Activated T-cell treated with anti-CD3 and anti-CD28 coated beads, Interleukin-2, amount 50 U/mL, for 48 hours (primary cell): ENCODE measurements around the gene DNAL1.

Experiments
- DNase-seq, 2 experiments: peaks; one replicate each; pipeline ENCODE4 v3.0.0-alpha.2; 2020

The DNAL1 gene

GRCh38 chr14:73710737-73711136, 66.0 kb downstream of the DNAL1 start:
- no peak for DNase-seq

DNA sequence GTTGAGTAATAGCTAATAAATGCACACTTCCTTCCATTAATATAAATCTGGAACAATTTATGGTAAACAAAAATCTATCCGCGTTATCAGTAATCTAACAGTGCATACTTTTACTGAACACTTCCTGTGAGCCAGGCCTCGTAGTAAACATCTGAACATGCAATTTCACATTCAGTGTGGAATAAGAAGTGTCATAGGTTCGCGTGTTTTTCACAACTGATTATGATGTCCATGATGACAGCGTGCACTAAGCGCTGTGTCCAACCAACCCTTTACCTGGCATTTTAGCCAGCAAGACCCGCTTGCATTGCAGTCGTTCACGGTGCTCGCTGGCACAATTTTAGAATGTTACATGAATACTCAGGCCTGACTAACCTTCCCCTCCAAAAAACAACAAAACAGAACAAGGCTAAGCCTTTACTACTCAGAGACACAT, 67.3 kb downstream of the DNAL1 start:
- no peak for DNase-seq

DNA sequence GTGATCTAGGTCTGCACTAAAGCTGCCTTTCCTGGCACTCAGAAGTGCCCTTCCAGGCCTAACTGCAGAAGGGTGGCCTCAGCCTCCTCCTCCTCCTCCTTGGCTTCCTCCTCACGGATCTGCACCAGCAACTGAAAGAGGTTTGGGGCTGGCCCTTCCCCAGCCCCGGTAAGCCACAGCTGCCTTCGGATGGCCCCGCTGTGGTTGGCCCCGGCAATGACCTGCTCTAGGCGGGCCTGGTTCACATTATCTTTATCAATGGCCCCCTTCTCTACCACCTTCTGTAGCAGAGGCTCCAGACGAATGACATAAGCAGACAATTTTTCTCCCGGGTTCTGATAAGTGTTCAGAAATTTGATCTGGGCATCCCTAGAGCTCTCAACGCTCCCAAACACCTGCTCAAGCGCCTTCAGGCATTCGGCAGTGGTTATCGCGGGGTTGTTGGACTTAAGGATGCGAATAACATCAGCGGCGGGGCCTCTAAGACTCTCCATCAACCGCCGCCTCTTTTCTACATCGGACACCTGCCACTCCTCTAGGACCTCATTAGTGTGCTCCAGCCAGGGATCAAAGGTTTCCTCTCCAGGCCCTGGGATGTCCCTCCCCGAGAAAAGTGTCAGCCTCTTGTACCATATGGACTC, 67.9 kb downstream of the DNAL1 start:
- DNase-seq: peak; percentile 68 to 69

DNA sequence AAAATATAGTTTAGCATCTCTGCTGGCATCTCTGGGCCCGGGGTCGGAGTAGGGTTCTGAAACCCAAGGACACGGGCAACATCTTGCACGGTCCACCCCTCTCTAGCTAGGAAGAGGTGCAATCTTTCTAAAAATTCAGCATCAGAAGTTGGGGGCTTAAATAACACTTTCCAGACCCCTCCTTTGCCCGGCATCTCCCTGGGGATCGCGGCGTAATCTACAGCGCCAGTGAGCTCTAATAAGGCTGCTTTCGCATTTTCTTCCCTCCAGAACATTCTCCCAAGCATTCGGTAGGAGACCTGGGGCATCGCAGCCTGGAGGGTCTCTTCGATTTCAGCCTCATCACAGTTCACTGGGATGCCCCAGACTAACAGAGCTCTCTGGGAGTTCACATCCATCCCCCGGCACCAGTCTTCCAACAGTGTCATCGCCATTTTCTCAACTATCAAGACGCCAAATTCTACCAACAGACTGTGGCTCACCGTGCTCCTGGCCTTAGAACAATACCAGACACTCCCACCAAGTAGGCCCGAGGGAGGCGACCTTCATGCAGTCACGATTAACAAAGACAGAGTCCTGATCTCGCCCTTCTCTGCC, 68.5 kb downstream of the DNAL1 start:
- no peak for DNase-seq

GRCh38 chr14:73713803-73714655, 69.2 kb downstream of the DNAL1 start, which contains the start of gene PNMA1:
PNMA1 (minus strand) TSS chr14:73714384; CDS start chr14:73713639, 745 bp downstream.
- DNase-seq: peak; percentile 88 to 93

- DNase-seq: no peak
These were observed 69.9 kb downstream of the DNAL1 start for GRCh38 chr14:73714656-73715081.

- no peak for DNase-seq
These were observed 70.9 kb downstream of the DNAL1 start for GRCh38 chr14:73715707-73716106.

DNA sequence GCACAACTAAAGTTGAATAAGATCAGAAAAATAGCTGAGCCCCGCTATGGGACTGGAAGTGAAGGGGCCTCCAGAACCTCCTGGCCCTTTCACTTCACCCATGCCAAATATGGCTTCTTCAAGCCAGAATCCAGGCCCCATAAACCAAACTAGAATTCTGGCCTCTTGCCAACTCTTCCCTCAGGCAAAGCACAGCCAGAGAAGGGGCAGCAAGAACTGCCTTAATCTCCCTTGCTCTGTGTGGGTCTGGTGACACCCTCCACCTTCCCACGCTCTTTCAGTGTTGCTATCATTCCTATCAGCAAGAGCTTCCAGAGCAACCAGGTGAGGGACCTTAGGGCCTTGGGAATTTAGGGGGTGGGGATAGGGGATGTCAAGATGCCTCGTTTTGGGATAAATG, 72.5 kb downstream of the DNAL1 start:
- DNase-seq: no peak

DNA sequence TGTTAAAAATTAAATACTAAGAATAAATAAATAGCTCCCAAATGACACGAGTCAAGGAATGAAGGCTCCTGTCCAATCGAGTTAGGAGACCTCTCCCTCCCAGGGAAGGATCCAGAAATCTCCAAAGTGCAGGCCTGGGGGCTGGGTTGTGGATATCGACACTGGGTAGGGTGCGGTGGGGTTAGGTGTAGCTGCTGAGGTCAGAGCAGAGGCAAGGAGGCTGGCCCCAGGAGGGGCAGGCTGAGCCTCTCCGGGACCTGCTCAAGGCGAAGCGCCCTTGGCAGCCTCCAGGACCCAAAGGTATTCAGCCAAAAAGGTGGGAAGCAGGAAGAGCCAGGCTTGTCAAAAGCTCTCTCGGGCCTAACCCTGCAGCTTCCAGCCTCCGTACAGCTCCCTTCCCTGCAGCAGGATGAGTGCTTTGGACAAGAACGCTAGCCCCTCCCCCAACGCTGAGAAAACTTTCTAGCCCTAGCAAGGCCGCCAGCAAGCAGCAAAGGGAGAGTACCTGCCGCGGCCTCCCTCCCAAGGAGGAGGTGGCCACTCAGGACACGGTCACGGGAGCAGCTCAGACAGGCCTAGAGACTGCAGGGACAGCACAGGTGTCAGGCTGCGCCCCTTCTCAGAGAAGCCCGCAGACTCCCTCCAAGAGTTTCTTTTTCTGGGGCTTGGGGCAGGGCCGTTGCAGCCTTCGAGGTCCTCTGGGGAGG, 73.1 kb downstream of the DNAL1 start:
- DNase-seq: no peak

GRCh38 chr14:73718418-73719251, 73.8 kb downstream of the DNAL1 start:
- DNase-seq: no peak

GRCh38 chr14:73719361-73719760, 74.6 kb downstream of the DNAL1 start:
- DNase-seq: no peak

GRCh38 chr14:73719791-73720190, 75.0 kb downstream of the DNAL1 start:
- no peak for DNase-seq

- no peak for DNase-seq
These were observed 75.8 kb downstream of the DNAL1 start for GRCh38 chr14:73720636-73721035.

- no peak for DNase-seq
These were observed 76.5 kb downstream of the DNAL1 start for GRCh38 chr14:73721101-73721821.

DNA sequence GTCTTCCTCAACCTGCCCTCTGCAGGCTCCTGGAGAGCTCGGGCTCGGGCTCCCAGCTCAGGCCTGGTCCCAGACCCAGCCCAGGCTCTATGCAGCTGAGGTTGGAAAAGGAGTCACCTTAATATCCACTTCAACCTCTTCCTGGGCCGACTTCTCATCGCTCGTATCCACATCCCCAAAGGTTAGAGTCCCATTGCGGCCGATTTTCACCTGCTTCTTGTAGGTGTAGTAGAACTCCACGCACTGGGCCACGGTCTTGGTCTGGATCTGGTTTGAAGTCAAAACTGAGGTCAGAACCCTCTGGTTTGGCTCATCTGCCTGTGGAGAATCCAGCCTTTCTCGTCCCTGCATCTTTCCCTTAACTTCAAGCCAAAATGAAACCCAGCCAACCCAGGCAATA, 77.8 kb downstream of the DNAL1 start:
- no peak for DNase-seq

DNA sequence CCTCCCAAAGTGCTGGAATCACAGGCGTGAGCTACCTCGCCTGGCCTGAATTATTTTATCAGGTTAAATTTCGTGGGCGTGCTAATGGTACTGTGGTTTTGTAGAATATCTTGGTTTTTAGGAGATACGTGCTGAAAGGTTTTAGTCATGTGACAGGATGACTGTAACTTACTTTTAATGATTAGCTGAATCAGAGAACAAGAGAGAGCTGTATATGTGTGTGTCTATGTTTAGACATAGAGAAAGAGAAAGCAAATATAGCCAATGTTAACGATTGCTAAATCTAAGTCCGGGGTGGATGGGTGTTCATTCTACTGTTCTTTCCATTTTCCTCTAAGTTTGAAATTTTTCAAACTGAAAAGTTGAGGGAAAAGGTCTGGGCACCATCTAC, 78.6 kb downstream of the DNAL1 start:
- no peak for DNase-seq

GRCh38 chr14:73723797-73724661, 79.2 kb downstream of the DNAL1 start:
- no peak for DNase-seq

DNA sequence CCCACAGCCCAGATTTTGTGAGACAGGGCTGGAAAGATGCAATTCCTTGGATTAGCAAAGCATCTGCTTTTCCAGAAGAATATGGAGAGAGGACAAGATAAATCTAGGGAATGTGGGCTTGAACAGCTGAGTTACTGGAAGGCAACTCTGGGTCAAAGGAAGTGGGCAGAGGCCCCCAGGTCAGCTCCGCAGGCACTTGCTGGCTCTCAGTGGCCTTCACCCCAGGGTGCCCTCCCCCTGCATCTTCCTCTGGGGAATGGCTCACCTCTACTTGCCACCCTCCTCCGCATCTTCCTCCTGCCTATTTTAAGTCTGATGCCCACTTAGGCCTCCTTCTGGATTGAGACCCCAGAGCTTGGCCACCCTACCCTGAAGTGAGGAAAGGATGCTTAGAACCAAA, 79.9 kb downstream of the DNAL1 start:
- peak in 1 of 2 experiments; percentile 18 for DNase-seq

- peak; percentile 39 to 51 for DNase-seq
These were observed 80.6 kb downstream of the DNAL1 start for GRCh38 chr14:73725116-73726024.
